ENCODE measurements around the gene TCEAL8. TPM values are rescaled to one million over a fixed set of nuclear protein-coding genes. Genes with fewer than 3 reads are reported as not detected.

TCEAL8 gene
- total and polyA plus RNA-seq, 10 of the 15 experiments (the other 5 are each of a cell fraction or from before 2014, with no cell fraction given), result 28.4 to 123 (median 58.7) TPM

DNA sequence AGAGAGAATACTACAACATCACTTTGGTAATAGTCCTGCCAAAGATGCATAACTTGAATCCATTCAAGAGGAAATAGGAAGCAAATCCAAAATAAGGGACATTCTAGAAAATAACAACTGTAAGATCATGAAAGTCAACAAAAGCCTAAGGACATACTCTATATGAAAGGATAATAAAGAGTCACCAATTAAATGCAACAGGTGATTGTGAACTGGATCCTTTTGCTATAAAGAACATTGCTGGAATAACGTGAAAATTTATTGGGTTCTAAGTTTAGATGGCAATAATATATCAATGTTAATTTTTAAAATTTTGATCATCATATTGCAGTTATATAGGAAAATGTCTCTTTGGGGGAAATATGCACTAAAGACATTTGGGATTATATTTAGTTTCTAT is 20.1 kb downstream of the TCEAL8 start:
- Histone ChIP-seq H3K9ac (ENCODE audit: control insufficient read depth, insufficient read depth, low read length) (no peak overlapping the region), H3K4me2 (ENCODE audit: control insufficient read depth, insufficient read depth) (no peak overlapping the region), H4K20me1 (ENCODE audit: control insufficient read depth, insufficient read depth) (no peaks in the 10 kb centered on the region), H3K27ac (ENCODE audit: control insufficient read depth, insufficient read depth) (no peak overlapping the region), H3K79me2 (ENCODE audit: control insufficient read depth, insufficient read depth, low read length) (no peaks in the 10 kb centered on the region), H3K4me3 (no peak overlapping the region), H3K9me3 (replicated peaks; ENCODE audit: control insufficient read depth, insufficient read depth, low read length) (no peaks in the 10 kb centered on the region), H3K36me3 (ENCODE audit: control insufficient read depth in 2 of 2, insufficient read depth in 2 of 2, low read length in 1 of 2) (no peaks in the 10 kb centered on the region), H3K27me3 (replicated peaks in 1 of 2; ENCODE audit: control insufficient read depth in 2 of 2, insufficient read depth in 2 of 2, low read length in 1 of 2) (0 out of 4 replicates have a peak, but pooled peaks cover 0 to 4% of the 10 kb centered on the region in 2 experiments), H3K4me1 (ENCODE audit: control insufficient read depth, insufficient read depth, low read length) (no peaks in the 10 kb centered on the region), H2AFZ (ENCODE audit: control insufficient read depth, low read depth, low read length) (no peak overlapping the region)
- TF ChIP-seq HDAC2 (IDR thresholded peaks at IDR 0.05), result no peak
- TF ChIP-seq CREB1 (IDR thresholded peaks at IDR 0.05; ENCODE audit: low read depth), result no peak
- no peak for TF ChIP-seq JUNB (IDR thresholded peaks at IDR 0.05)
- no peak for TF ChIP-seq NR2F1 (conservative IDR thresholded peaks at IDR 0.05)
- TF ChIP-seq SP1 (IDR thresholded peaks at IDR 0.05; ENCODE audit: low read depth, low read length), result no peak
- no peak for TF ChIP-seq CBFB (IDR thresholded peaks at IDR 0.05; ENCODE audit: low read depth)
- TF ChIP-seq STAT1 (conservative IDR thresholded peaks at IDR 0.05), result no peak
- no peak for TF ChIP-seq ATF7 (IDR thresholded peaks at IDR 0.05; ENCODE audit: low read depth)
- no peak for TF ChIP-seq ZNF384 (IDR thresholded peaks at IDR 0.05; ENCODE audit: borderline replicate concordance, low read depth, low read length)
- TF ChIP-seq YBX1 (IDR thresholded peaks at IDR 0.05), result no peak
- TF ChIP-seq, protein P1, sequence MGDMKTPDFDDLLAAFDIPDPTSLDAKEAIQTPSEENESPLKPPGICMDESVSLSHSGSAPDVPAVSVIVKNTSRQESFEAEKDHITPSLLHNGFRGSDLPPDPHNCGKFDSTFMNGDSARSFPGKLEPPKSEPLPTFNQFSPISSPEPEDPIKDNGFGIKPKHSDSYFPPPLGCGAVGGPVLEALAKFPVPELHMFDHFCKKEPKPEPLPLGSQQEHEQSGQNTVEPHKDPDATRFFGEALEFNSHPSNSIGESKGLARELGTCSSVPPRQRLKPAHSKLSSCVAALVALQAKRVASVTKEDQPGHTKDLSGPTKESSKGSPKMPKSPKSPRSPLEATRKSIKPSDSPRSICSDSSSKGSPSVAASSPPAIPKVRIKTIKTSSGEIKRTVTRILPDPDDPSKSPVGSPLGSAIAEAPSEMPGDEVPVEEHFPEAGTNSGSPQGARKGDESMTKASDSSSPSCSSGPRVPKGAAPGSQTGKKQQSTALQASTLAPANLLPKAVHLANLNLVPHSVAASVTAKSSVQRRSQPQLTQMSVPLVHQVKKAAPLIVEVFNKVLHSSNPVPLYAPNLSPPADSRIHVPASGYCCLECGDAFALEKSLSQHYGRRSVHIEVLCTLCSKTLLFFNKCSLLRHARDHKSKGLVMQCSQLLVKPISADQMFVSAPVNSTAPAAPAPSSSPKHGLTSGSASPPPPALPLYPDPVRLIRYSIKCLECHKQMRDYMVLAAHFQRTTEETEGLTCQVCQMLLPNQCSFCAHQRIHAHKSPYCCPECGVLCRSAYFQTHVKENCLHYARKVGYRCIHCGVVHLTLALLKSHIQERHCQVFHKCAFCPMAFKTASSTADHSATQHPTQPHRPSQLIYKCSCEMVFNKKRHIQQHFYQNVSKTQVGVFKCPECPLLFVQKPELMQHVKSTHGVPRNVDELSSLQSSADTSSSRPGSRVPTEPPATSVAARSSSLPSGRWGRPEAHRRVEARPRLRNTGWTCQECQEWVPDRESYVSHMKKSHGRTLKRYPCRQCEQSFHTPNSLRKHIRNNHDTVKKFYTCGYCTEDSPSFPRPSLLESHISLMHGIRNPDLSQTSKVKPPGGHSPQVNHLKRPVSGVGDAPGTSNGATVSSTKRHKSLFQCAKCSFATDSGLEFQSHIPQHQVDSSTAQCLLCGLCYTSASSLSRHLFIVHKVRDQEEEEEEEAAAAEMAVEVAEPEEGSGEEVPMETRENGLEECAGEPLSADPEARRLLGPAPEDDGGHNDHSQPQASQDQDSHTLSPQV (IDR thresholded peaks at IDR 0.05), result no peak
- TF ChIP-seq MEF2A (IDR thresholded peaks at IDR 0.05; ENCODE audit: insufficient read depth, low read depth, low read length), result no peak
- no peak for TF ChIP-seq PAX8 (IDR thresholded peaks at IDR 0.05)
- WGBS (ENCODE audit: insufficient coverage, insufficient replicate concordance, low lambda C conversion rate, missing lambda C conversion rate), result 25% methylated on average over 1 of the region's 1 CpG
- no TSS peak for BruUV-seq (replicated peaks)
- RAD21 ChIA-PET (ENCODE audit: unreplicated experiment), result interaction anchor here (0.7 kb wide), 1 partner anchor 229 kb away, joined by 4 read pairs; no protein-coding TSS in a partner anchor
- CTCF ChIA-PET, result no interaction called here
- ATAC-seq (no peak), DNase-seq (ENCODE audit: low read depth, low spot score) (no peak), FAIRE-seq (no peak)
- POLR2A ChIA-PET, result no interaction called here
- SMC1A ChIA-PET (ENCODE audit: uncharacterized antibody, unreplicated experiment), result no interaction called here
- in situ Hi-C loops (cut with MboI), result no loop called here
- intact Hi-C loops (cut with micrococcal nuclease; ENCODE audit: unreplicated experiment), result no loop called here

Data from GM12878 (cell line).